Glomerular visceral epithelial cell (primary cell): ENCODE measurements around the gene TRIM54.

Experiments
- DNase-seq: peaks from one replicate; pipeline ENCODE4 v3.0.0-alpha.2; 2016; ENCODE audit errors: extremely low spot score

Gene TRIM54, protein sequence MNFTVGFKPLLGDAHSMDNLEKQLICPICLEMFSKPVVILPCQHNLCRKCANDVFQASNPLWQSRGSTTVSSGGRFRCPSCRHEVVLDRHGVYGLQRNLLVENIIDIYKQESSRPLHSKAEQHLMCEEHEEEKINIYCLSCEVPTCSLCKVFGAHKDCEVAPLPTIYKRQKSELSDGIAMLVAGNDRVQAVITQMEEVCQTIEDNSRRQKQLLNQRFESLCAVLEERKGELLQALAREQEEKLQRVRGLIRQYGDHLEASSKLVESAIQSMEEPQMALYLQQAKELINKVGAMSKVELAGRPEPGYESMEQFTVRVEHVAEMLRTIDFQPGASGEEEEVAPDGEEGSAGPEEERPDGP

DNA sequence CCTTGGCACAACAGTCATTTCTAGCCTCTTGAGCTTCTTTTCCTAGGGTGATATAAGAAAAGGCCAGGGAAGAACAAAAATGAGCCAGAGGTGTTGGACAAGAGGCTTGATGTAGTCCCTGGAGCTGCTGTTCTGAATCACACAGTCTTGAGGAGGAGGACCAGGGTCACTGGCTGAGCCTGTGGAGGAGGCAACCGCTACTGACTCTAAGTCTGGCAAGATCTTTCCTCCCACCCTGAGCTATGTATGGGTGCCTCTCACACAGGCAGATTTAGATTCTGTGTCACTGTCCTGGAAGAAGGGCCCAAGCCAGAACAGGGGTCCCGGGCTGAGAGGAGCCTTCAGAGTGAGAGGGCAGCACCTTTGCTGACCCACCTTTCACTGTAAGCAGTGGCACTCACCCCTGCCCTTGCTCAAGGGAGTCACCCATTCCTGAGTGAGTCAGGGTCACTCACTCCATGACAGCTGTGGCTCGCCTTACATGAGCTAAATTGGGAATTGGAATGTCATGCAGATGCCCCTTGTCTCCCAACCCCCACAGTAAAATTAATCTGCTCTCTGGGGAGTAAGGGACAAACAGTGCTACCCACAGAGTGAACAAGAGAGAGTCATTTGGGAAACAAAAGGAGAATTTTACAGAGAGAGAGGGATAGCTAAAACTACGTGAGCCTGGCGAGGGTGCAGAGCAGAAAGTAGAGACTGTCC is at the start of gene TRIM54:
Gene TRIM54 (plus strand): TSS at position 575 of the 705 bp plus-strand sequence. CDS start 303 bp downstream, outside the sequence.
- no peak for DNase-seq

DNA sequence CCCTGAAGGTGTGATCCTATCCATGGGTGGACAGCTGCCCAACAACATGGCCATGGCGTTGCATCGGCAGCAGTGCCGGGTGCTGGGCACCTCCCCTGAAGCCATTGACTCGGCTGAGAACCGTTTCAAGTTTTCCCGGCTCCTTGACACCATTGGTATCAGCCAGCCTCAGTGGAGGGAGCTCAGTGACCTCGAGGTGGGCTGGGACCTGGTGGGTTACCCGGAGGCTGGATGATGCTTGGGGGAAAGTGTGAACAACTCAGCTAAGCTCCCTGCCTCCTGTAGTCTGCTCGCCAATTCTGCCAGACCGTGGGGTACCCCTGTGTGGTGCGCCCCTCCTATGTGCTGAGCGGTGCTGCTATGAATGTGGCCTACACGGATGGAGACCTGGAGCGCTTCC is 48.9 kb upstream of the TRIM54 start:
- no peak for DNase-seq

DNA sequence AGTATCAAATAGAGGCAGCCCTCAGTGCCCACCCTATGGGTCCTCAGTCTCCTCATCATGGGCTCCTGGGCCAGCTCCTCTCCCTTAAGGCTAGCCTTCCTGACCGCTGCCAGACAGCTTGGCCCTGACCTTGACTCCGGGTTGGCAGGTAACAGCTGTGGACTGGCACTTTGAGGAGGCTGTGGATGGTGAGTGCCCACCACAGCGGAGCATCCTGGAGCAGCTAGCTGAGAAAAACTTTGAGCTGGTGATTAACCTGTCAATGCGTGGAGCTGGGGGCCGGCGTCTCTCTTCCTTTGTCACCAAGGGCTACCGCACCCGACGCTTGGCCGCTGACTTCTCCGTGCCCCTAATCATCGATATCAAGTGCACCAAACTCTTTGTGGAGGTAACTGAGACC is 46.1 kb upstream of the TRIM54 start:
- DNase-seq: no peak

DNA sequence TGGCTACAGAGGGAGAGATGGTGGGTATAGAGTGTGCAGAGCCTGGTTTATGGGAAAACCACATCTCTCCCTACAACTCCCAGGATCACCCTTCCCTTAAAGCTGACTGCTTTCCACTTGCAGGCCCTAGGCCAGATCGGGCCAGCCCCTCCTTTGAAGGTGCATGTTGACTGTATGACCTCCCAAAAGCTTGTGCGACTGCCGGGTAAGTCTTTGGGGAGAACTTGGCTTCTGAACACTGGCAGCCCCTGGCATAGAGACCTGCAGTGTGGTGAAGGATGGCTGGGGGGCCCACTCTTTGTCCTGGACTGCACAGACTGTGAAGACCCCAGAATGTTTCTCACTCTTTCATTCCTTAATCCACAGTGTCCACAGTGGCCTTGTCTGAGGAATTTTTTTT is 45.6 kb upstream of the TRIM54 start:
- DNase-seq: no peak

DNA sequence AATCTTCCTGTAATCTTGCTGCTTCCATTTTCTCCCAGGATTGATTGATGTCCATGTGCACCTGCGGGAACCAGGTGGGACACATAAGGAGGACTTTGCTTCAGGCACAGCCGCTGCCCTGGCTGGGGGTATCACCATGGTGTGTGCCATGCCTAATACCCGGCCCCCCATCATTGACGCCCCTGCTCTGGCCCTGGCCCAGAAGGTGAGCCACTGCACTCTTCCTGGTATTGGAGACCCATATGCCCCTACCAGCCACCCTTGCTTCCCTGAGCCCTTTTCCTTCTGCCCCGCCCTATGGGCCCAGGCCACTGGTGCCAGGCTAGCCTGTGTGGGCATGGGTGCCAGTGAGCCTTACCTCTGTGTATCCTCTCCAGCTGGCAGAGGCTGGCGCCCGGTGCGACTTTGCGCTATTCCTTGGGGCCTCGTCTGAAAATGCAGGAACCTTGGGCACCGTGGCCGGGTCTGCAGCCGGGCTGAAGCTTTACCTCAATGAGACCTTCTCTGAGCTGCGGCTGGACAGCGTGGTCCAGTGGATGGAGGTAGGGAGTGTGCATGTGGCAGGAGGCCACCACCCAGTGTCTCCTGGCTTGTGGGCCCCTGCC is 44.8 kb upstream of the TRIM54 start:
- no peak for DNase-seq

DNA sequence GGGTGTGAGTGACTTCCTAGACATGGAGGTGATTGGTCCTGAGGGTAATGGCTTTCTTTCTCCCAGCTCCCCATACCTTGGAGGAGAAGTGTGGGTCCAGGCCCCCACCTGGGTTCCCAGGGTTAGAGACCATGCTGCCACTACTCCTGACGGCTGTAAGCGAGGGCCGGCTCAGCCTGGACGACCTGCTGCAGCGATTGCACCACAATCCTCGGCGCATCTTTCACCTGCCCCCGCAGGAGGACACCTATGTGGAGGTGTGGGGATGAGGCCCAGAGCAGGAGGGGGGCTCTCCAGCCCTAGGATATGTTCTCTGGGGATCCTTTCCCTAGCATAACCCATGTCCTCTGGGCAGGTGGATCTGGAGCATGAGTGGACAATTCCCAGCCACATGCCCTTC is 43.3 kb upstream of the TRIM54 start:
- no peak for DNase-seq

DNA sequence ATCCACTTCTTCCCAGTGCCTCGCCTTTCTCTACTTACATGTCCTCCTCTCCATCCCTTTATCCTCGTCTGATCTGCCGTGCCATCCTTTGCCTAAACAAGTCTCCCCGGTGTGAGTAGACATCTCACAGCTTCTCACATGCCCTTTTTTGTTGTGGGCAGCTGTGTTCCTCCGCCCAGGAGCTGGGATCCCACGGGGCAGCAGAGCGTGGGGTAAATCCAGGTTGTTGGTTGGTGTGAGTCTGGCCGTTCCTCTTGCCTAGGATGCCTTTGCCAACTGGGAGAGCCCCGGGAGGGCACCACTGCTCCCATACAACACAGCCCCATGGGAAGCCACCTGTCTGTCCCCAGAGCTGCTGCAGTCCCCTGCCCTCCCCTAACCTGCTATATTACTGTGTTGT is 41.8 kb upstream of the TRIM54 start:
- no peak for DNase-seq

DNA sequence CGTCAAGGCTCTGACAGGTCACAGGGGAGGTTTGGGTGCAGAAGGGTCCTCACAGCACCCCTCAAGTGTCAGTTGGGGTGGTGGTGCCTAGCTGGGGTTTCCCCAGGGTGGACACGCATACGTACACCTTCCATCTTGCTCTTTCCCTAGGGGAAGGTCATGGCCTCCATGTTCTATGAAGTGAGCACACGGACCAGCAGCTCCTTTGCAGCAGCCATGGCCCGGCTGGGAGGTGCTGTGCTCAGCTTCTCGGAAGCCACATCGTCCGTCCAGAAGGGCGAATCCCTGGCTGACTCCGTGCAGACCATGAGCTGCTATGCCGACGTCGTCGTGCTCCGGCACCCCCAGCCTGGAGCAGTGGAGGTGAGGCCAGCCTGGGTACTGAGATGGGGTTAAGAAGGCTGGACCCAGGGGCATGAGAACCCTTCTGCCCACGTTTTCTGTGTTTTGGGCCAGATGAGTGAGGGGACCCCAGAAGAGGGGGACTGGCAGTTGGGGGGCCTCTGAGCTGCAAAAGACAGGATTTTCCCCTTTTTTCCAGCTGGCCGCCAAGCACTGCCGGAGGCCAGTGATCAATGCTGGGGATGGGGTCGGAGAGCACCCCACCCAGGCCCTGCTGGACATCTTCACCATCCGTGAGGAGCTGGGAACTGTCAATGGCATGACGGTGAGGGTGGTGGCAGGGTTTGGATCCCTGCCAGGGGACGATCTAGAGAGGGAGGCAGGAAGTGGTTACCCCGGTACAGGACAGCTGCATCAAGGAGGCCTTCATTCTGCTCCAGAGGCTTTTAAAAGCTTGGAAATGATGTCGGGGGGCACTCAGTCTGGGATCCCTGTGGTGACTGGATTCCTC is 40.2 kb upstream of the TRIM54 start:
- peak; percentile 27 for DNase-seq

DNA sequence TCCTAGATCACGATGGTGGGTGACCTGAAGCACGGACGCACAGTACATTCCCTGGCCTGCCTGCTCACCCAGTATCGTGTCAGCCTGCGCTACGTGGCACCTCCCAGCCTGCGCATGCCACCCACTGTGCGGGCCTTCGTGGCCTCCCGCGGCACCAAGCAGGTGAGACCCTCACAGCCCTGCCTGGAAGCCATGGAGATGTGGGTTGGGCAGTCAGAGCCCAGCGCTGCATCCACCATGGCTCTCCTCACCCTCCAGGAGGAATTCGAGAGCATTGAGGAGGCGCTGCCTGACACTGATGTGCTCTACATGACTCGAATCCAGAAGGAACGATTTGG is 39.6 kb upstream of the TRIM54 start:
- DNase-seq: no peak

DNA sequence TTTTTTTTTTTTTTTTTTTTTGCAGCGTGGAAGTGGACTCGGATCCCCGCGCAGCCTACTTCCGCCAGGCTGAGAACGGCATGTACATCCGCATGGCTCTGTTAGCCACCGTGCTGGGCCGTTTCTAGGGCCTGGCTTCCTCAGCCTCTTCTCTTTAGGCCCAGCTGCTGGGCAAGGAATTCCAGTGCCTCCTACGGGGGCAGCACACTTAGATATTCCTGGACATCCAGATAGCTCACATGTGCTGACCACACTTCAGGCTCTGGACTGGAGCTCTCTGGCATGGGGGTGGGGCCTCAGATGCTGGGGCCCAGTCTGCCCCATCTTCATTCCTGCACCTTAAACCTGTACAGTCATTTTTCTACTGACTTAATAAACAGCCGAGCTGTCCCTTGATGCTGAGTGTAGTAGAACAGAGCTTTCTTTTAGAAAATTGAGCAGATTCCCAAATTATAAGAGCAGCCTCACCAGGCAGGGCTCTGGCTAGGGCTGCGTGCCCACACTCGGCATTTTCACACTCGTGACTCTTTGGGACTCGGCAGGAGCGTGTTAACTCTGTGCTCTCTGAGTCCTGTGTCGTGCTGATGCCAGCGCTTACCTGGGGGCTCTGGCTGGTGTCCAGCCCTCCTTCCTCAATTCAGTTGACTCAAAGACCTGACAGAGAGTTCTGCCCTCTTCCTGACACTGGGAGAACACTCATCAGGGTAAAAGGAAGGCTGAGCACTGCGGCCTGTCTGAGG is 38.7 kb upstream of the TRIM54 start:
- DNase-seq: no peak

DNA sequence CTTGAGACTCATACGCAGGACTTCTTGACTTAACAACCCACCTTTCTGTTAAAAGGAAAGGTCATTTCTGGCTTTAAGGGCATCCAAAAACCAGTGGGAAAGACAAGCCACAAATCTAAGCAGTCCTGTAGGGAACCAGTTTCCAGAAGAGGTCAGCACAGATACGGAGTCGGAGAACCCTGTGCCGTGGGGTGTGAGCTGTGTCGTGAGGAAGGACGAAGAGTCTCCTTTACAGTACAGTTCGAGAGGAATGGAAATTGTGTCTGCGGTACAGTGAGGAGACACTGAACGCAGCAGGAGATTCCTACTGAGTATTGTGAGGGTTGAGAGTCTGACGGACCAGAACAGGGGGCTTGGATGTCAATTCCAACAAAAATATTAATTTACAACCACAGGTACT is 37.1 kb upstream of the TRIM54 start:
- no peak for DNase-seq

DNA sequence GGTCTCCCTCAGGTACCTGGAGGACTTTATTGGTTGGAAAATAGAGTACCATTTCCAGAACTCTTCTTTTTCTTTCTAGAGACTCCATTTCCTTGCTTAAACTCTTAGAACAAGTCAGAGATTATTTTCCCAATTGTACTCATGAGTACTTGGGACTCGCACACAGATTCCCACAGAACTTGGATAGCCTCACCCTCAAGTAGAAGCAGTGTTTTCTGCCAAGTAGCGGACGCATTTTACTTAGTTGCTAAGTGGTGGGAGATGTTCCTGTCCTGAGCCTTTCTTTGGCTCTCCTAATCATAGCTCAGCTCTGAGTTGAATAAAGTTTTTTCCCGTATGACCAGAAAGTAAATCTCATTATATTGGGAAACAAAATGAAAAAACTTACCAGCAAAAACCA is 36.6 kb upstream of the TRIM54 start:
- no peak for DNase-seq

DNA sequence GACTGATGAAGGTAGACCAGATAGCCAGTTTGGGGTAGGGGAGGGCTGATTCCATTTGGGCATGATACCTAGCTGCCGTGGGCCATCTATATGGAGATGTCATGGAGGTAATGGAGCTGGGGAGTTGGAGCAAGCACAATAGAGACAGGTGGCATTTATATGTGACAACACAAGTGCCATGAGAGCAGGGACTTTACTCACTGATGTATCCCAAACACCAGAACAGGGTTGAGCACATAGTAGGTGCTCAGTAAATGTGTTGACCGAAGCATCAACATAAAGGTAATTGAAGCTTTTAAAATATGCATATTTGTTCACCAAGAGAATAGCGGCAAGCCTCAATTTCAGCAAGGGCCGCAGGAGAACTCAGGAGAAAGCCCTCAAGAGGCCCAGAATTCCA is 34.3 kb upstream of the TRIM54 start:
- DNase-seq: no peak

DNA sequence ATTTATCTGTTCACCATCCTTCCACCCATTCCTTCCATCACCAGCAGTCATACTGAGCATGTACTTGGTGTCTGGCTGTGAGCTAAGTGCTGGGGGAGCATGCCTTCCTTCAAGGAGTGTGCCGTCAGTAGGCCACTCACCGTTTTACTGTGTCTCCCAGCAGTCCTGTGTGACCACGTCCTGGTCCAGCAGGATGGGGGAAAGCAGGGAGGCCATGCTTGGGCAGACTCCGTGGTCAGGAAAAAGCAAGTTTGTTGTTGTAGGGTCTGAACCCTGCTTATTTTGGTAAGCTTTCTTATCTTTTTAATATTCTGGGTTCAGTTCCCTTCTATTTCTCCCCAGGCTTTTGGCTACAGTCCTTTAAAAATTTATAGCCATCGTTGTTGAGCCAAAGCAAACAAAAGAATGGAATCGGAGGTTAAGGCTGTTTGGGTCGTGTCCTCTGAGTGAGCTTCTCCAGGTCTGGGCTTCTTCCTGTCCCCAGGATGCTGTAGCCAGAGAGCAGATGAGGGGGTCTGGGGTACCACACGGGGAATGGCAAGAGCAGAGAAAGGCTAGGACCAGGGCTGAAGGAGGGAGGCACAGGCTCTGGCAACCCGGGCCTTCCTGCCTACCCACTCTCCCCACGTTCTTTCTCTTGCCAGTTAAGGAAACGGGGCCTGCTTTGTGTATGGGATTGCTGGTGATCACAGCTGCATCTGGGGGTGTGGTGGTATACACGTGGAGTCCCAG is 32.9 kb upstream of the TRIM54 start:
- DNase-seq: no peak

DNA sequence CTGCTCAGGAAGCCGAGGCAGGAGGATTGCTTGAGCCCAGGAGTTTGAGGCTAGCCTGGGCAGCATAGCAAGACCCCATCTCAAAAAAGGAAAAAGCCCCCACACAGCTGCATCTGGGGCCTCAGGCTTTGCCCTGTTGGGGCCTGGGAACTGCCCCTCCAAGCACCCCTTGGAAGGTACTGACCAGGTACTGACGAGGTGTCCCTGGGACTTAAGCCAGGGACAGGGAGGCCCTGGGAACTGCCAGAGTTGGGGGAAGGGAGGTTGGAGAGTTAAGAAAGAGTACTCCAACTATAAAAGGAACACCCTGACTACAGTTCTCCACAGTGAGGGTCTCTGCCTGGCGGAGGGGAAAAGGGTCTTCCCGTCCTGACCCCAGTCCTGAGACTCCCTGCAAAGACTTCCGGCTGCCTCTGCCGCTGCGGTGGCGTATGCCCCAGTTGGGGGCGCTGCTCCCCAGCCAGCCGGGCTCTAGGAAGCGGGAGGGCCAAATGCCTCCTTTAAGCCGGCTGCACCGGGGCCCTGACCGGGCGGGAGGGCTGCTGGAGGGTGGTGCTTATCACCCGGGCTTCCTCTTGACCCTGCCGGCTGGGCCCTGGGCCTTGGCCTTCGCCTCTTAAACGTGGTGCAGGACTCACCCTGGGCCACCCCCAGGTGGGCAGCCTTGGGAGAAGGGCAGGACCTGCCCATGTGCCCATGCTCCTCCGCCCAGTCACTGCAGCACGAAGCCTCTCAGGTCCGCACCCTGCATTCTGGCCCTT is 32.2 kb upstream of the TRIM54 start:
- DNase-seq: no peak

DNA sequence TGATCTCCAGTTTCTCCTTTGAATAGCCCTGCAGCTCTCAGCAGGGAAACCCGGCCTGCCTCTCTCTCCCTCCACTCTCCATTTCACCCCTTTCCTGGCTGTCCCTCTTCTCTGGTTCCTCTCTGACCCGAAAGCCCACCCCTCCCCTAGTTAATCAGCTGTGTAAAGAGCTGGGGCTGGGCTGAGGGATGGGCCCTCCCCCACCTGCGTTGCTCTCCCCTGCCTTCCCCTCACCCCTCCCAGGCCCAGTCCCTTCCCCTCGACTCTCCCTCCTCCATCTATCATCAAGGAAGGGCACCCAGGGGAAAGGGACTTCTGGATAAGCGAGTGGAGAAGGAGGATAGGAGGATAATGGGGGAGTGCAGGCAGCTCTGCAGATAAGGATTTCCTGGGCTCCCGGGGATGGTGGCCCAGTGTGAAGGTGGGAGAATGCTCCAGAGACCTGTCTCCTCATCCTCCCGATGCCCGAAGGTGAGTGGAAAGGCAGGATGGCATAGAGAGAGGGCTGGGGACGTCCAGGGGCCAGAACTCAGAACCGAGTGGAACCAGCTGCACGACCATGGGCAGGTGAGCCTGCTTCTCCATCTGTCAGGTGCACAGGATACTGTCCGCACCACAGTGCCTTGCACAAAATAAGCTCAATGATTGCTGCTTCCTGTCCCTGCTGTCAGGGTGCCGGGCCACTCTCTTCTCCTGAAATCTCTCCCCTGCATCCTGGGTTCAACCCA is 31.4 kb upstream of the TRIM54 start:
- DNase-seq: no peak

DNA sequence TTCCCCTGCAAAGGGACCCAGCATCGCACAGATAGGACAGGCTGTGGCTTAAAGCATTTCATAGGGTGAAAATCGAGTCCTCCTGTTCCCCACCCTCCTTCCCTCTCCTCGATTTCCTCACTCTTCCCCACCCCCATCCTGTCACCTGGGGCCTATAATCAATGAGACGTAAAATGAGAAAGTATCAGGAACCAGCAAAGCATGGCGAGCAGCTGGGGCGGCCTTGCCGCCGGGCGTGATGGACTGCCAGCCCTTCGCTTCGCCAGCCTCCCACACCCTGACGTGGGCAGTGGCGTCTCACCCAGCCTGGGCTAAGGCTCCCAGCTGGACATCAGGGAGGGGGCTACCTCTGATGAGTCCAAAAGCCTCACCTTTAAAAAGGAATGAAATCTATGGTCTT is 30.5 kb upstream of the TRIM54 start:
- DNase-seq: no peak

DNA sequence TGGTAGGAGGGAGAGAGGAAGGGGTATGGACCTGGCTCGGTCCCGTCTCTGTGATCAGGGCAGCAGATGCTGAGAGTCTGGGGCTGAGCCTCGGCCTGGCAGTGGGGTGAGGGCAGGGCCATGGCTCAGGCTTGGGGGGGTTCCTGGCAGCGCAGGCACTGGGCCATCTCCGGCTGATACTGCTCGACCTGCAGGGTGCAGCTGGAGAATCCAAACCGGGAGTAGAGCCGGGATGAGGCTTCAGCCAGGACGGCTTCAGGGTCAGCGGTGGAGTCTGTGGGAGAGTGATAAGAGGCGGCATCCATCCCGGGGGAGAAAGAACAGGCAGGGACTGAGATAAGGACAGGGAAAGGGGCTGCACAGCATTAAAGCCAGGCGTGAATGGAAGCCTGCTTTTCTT is 27.0 kb upstream of the TRIM54 start:
- DNase-seq: no peak

DNA sequence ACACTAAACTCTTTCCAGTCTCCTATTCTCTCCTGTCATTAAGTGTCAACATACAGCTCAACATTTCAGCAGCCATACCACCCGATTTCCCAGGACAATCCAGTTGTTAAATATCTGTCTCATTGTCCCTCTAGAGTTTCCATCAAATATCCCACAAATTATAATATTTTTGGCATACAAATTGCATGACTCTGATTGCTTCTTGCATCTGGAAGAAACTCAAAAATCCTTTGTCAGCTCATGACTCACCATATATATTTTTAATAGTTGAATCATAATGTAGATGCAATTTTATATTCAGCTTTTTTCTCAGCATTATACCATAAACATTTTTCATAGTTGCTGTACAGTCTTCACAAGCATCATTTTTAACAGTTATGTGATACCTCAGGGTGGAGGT is 26.6 kb upstream of the TRIM54 start:
- no peak for DNase-seq
